Measurements from ENCODE around the gene LRRC58.

LRRC58 gene

DNA sequence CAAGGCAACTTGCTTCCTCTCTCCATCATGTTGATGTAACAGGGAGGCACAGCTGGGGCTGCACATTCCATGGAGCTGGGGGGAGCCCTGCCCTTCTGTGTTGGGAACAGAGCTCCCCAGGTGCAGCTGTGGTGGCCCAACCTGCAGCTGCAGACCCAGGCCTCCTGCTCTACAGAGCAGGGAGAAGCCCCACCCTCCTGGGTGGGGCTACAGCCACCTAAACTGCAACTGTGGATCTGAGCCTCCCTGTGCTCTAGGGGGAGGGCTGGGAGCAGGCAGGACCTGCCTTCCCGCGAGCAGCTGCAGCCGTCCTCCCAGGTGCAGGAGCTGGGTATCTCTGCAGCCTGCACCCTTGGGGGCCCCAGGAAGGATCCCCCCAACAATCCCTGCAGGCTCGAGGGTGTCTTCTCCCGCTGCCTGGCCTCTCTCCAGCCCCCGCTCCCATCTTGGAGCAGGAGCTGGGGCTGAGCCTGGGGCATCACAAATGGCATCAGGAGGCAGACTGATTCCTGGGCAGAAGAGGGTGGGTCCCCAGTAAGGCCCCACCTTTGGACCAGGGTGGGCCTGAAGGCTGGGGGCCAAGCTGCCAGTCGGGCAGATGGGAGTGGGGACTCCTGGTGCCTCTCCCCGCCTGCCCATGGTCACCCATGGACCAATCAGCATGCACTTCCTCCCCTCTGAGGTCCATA, 7.4 kb downstream of the LRRC58 start:
- Histone ChIP-seq H3K9me3 (ENCODE audit: insufficient read depth, low read length) (peaks cover 8% of the 10 kb centered on the region; the same call in 1 of the 2 replicates), H3K27ac (ENCODE audit: low read length) (no peak overlapping the region), H2AFZ (ENCODE audit: low read depth, low read length) (no peak overlapping the region), H4K20me1 (ENCODE audit: insufficient read depth, low read length) (peaks cover 47% of the 10 kb centered on the region), H3K36me3 (replicated peaks; ENCODE audit: low read depth, low read length) (peaks cover 79% of the 10 kb centered on the region), H3K4me2 (ENCODE audit: low read length) (no peak overlapping the region), H3K4me3 (ENCODE audit: low read length) (no peak overlapping the region), H3K27me3 (ENCODE audit: low read depth, low read length) (no peaks in the 10 kb centered on the region), H3K9ac (ENCODE audit: low read length) (no peak overlapping the region), H3K79me2 (ENCODE audit: low read length) (peaks cover 100% of the 10 kb centered on the region), H3K4me1 (ENCODE audit: low read length) (0 out of 2 replicates have a peak, but pooled peaks cover under 1% of the 10 kb centered on the region)
- no peak for TF ChIP-seq EZH2phosphoT487 (IDR thresholded peaks at IDR 0.05; ENCODE audit: low read depth)
- TF ChIP-seq, protein P1, sequence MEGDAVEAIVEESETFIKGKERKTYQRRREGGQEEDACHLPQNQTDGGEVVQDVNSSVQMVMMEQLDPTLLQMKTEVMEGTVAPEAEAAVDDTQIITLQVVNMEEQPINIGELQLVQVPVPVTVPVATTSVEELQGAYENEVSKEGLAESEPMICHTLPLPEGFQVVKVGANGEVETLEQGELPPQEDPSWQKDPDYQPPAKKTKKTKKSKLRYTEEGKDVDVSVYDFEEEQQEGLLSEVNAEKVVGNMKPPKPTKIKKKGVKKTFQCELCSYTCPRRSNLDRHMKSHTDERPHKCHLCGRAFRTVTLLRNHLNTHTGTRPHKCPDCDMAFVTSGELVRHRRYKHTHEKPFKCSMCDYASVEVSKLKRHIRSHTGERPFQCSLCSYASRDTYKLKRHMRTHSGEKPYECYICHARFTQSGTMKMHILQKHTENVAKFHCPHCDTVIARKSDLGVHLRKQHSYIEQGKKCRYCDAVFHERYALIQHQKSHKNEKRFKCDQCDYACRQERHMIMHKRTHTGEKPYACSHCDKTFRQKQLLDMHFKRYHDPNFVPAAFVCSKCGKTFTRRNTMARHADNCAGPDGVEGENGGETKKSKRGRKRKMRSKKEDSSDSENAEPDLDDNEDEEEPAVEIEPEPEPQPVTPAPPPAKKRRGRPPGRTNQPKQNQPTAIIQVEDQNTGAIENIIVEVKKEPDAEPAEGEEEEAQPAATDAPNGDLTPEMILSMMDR (IDR thresholded peaks at IDR 0.05; ENCODE audit: low read depth, low read length), result no peak

DNA sequence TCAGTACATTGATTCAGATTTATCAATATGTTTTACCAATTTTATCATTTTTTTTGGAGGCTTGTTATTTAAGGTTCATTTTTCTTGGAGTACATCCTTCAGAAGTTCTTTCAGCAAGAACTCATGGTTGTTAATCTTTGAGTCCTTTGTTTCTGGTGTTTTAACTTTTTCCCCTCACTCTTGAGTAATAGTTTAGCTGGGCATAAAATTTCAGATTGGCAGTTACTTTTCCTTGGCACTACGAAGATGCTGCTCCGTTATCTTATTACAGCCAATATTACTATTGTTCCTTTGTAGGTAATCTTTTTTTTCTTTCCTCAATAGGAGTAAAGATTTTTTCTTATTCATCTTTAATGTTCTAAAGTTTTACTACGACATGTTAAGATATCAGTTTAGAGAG, 9.8 kb downstream of the LRRC58 start:
- H3K79me2 ChIP-seq (ENCODE audit: low read length), result peaks cover 96% of the 10 kb centered on the region
- no peak overlapping the region for H3K27ac ChIP-seq (ENCODE audit: low read length)
- H3K36me3 ChIP-seq (replicated peaks; ENCODE audit: low read depth, low read length), result peaks cover 65% of the 10 kb centered on the region
- TF ChIP-seq EZH2phosphoT487 (IDR thresholded peaks at IDR 0.05; ENCODE audit: low read depth), result no peak
- TF ChIP-seq, protein P1 (IDR thresholded peaks at IDR 0.05; ENCODE audit: low read depth, low read length), result no peak
- H4K20me1 ChIP-seq (ENCODE audit: insufficient read depth, low read length), result peaks cover 34% of the 10 kb centered on the region
- no peaks in the 10 kb centered on the region for H3K27me3 ChIP-seq (ENCODE audit: low read depth, low read length)
- no peak overlapping the region for H2AFZ ChIP-seq (ENCODE audit: low read depth, low read length)
- H3K4me2 ChIP-seq (ENCODE audit: low read length), result no peak overlapping the region
- H3K9me3 ChIP-seq (ENCODE audit: insufficient read depth, low read length), result peaks cover 8% of the 10 kb centered on the region; the same call in 1 of the 2 replicates
- no peak overlapping the region for H3K9ac ChIP-seq (ENCODE audit: low read length)
- no peak overlapping the region for H3K4me3 ChIP-seq (ENCODE audit: low read length)
- H3K4me1 ChIP-seq (ENCODE audit: low read length), result no peaks in the 10 kb centered on the region

DNA sequence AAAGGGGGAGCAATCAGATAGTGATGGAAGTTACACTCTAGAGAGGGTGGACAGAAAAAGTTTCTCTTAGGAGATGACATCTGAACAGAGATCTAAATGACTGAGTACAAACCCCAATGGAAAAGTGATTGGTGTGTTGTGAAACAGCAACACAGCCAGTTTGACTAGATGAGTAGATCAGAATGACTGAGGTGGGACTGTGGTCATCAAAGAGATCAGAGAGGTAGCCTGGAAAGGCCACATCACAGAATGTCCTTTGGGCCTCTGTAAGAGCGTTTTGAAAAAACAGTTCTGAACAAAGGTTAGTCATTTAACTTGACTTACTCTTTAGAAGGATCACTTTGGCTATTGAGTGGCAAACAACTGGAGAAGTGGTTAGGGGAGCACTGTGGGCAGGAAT, 10.6 kb downstream of the LRRC58 start:
- Histone ChIP-seq H2AFZ (ENCODE audit: low read depth, low read length) (no peak overlapping the region), H3K9me3 (ENCODE audit: insufficient read depth, low read length) (peaks cover 8% of the 10 kb centered on the region; the same call in 1 of the 2 replicates), H3K36me3 (replicated peaks; ENCODE audit: low read depth, low read length) (peaks cover 59% of the 10 kb centered on the region), H3K4me1 (ENCODE audit: low read length) (no peaks in the 10 kb centered on the region), H3K4me2 (ENCODE audit: low read length) (no peak overlapping the region), H3K79me2 (ENCODE audit: low read length) (peaks cover 87% of the 10 kb centered on the region), H3K9ac (ENCODE audit: low read length) (no peak overlapping the region), H4K20me1 (ENCODE audit: insufficient read depth, low read length) (peaks cover 32% of the 10 kb centered on the region), H3K27me3 (ENCODE audit: low read depth, low read length) (no peaks in the 10 kb centered on the region), H3K4me3 (ENCODE audit: low read length) (no peak overlapping the region), H3K27ac (ENCODE audit: low read length) (no peak overlapping the region)
- no peak for TF ChIP-seq EZH2phosphoT487 (IDR thresholded peaks at IDR 0.05; ENCODE audit: low read depth)
- TF ChIP-seq, protein P1 (IDR thresholded peaks at IDR 0.05; ENCODE audit: low read depth, low read length), result no peak

DNA sequence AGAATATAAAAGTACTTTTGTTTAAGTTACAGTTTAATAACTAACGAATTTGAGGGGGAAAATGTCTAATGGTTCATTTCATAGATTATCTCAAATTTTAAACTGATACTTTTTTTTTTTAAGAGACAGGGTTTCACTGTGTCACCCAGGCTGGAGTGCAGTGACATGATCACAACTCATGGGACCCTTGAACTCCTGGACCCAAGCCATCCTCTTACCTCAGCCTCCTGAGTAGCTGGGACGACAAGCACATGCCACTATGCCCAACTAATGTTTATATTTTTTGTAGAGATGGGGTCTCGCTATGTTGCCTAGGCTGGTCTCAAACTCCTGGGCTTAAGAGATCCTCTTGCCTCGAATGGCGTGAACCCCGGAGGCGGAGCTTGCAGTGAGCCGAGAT, 16.5 kb downstream of the LRRC58 start:
- Histone ChIP-seq H3K4me3 (ENCODE audit: low read length) (no peak overlapping the region), H3K4me2 (ENCODE audit: low read length) (no peak overlapping the region), H3K27me3 (ENCODE audit: low read depth, low read length) (no peaks in the 10 kb centered on the region), H3K9ac (ENCODE audit: low read length) (no peak overlapping the region), H2AFZ (ENCODE audit: low read depth, low read length) (no peak overlapping the region), H3K9me3 (ENCODE audit: insufficient read depth, low read length) (no peaks in the 10 kb centered on the region), H4K20me1 (ENCODE audit: insufficient read depth, low read length) (peaks cover 16% of the 10 kb centered on the region), H3K4me1 (ENCODE audit: low read length) (no peaks in the 10 kb centered on the region), H3K79me2 (ENCODE audit: low read length) (peaks cover 29% of the 10 kb centered on the region), H3K27ac (ENCODE audit: low read length) (no peak overlapping the region), H3K36me3 (replicated peaks; ENCODE audit: low read depth, low read length) (peaks cover 42% of the 10 kb centered on the region)
- TF ChIP-seq, protein P1 (IDR thresholded peaks at IDR 0.05; ENCODE audit: low read depth, low read length), result no peak
- no peak for TF ChIP-seq EZH2phosphoT487 (IDR thresholded peaks at IDR 0.05; ENCODE audit: low read depth)

All from OCI-LY3 (cell line).